ENCODE measurements around the gene HHIP. TPM values are rescaled to one million over a fixed set of nuclear protein-coding genes. Genes with fewer than 3 reads are reported as not detected.

The HHIP gene
- total and polyA plus RNA-seq, 4 donors = 3.3 to 14.0 (median 6.6) TPM

DNA sequence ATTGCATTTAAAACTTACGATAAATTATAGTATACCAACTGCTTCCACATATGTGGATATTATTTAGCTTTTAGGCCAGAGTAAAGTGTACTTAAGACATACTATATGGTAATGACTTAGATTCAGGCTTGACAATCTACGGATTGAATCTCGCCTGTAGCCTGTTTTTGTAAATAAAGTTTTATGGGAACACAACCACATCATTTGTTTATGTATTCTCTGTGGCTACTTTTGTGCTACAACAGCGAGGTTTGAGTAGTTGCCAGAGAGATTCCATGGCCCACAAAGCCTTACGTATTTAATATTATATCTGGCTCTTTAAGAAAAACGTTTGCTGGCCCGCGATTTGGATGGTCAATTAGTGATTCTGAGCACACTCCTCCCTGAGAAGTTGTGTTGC is 37.6 kb downstream of the HHIP start:
- no peak for DNase-seq (ENCODE audit: low spot score)
- H3K27ac ChIP-seq (ENCODE audit: low read depth in 1 of 2, low read length in 2 of 2) = no peak overlapping the region
- 89% methylated on average over 8 of the region's 8 CpGs for WGBS
- TF ChIP-seq, protein P1, sequence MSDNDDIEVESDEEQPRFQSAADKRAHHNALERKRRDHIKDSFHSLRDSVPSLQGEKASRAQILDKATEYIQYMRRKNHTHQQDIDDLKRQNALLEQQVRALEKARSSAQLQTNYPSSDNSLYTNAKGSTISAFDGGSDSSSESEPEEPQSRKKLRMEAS (IDR thresholded peaks at IDR 0.05) = no peak
- TF ChIP-seq RAD21 (IDR thresholded peaks at IDR 0.05) = no peak
- no peak for TF ChIP-seq NR2F2 (IDR thresholded peaks at IDR 0.05)
- TF ChIP-seq, protein P2, sequence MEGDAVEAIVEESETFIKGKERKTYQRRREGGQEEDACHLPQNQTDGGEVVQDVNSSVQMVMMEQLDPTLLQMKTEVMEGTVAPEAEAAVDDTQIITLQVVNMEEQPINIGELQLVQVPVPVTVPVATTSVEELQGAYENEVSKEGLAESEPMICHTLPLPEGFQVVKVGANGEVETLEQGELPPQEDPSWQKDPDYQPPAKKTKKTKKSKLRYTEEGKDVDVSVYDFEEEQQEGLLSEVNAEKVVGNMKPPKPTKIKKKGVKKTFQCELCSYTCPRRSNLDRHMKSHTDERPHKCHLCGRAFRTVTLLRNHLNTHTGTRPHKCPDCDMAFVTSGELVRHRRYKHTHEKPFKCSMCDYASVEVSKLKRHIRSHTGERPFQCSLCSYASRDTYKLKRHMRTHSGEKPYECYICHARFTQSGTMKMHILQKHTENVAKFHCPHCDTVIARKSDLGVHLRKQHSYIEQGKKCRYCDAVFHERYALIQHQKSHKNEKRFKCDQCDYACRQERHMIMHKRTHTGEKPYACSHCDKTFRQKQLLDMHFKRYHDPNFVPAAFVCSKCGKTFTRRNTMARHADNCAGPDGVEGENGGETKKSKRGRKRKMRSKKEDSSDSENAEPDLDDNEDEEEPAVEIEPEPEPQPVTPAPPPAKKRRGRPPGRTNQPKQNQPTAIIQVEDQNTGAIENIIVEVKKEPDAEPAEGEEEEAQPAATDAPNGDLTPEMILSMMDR (IDR thresholded peaks at IDR 0.05; ENCODE audit: low read depth, low read length, missing input control) = no peak
- TF ChIP-seq, protein P3, sequence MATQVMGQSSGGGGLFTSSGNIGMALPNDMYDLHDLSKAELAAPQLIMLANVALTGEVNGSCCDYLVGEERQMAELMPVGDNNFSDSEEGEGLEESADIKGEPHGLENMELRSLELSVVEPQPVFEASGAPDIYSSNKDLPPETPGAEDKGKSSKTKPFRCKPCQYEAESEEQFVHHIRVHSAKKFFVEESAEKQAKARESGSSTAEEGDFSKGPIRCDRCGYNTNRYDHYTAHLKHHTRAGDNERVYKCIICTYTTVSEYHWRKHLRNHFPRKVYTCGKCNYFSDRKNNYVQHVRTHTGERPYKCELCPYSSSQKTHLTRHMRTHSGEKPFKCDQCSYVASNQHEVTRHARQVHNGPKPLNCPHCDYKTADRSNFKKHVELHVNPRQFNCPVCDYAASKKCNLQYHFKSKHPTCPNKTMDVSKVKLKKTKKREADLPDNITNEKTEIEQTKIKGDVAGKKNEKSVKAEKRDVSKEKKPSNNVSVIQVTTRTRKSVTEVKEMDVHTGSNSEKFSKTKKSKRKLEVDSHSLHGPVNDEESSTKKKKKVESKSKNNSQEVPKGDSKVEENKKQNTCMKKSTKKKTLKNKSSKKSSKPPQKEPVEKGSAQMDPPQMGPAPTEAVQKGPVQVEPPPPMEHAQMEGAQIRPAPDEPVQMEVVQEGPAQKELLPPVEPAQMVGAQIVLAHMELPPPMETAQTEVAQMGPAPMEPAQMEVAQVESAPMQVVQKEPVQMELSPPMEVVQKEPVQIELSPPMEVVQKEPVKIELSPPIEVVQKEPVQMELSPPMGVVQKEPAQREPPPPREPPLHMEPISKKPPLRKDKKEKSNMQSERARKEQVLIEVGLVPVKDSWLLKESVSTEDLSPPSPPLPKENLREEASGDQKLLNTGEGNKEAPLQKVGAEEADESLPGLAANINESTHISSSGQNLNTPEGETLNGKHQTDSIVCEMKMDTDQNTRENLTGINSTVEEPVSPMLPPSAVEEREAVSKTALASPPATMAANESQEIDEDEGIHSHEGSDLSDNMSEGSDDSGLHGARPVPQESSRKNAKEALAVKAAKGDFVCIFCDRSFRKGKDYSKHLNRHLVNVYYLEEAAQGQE (IDR thresholded peaks at IDR 0.05) = no peak
- TF ChIP-seq TAF1 (conservative IDR thresholded peaks at IDR 0.05) = no peak
- no peak for TF ChIP-seq HNF4G (IDR thresholded peaks at IDR 0.05)
- TF ChIP-seq FOXA2 (IDR thresholded peaks at IDR 0.05) = no peak
- H3K9ac ChIP-seq (ENCODE audit: low read depth in 1 of 2, low read length in 2 of 2) = no peak overlapping the region
- no peaks in the 10 kb centered on the region for H3K9me3 ChIP-seq (ENCODE audit: control insufficient read depth in 4 of 4, low read length in 3 of 4)
- no peaks in the 10 kb centered on the region for H3K4me1 ChIP-seq (ENCODE audit: control insufficient read depth in 4 of 4, insufficient read depth in 4 of 4, low read length in 3 of 4)
- no peaks in the 10 kb centered on the region for H3K27me3 ChIP-seq (ENCODE audit: control insufficient read depth in 4 of 4, insufficient read depth in 4 of 4, low read length in 3 of 4)
- no peak overlapping the region for H3K4me3 ChIP-seq (ENCODE audit: low read depth in 1 of 3, low read length in 3 of 3)
- no peaks in the 10 kb centered on the region for H3K36me3 ChIP-seq (ENCODE audit: control insufficient read depth in 4 of 4, insufficient read depth in 3 of 4, low read depth in 1 of 4, low read length in 3 of 4)

DNA sequence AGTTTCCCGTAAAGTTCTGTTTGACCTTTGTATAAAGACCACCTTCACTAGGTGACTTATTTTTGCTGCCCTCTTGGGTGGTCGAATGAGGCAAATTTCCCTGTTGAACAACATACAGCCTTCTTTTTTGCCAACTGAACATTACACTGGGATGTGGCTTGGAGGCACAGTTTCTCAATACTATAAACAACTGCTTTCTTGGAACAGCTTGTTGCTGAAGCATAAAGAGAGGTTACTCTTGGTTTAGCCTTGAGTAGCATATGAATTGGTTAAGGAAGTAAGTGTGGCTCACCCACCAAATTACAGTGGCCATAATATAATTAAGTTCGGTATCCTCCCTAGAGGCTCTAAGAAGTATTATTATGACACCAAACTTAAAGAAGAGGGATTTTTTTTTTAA is 40.0 kb downstream of the HHIP start:
- Histone ChIP-seq H3K4me3 (ENCODE audit: low read depth in 1 of 3, low read length in 3 of 3) (no peak overlapping the region), H3K27me3 (ENCODE audit: control insufficient read depth in 4 of 4, insufficient read depth in 4 of 4, low read length in 3 of 4) (no peaks in the 10 kb centered on the region), H3K9me3 (ENCODE audit: control insufficient read depth in 4 of 4, low read length in 3 of 4) (no peaks in the 10 kb centered on the region), H3K9ac (ENCODE audit: low read depth in 1 of 2, low read length in 2 of 2) (no peak overlapping the region), H3K27ac (ENCODE audit: low read depth in 1 of 2, low read length in 2 of 2) (no peak overlapping the region), H3K36me3 (ENCODE audit: control insufficient read depth in 4 of 4, insufficient read depth in 3 of 4, low read depth in 1 of 4, low read length in 3 of 4) (no peaks in the 10 kb centered on the region), H3K4me1 (ENCODE audit: control insufficient read depth in 4 of 4, insufficient read depth in 4 of 4, low read length in 3 of 4) (no peaks in the 10 kb centered on the region)
- TF ChIP-seq GABPA (IDR thresholded peaks at IDR 0.05 in 1 of 2, conservative IDR thresholded peaks at IDR 0.05 in 1 of 2) (no peak), TAF1 (conservative IDR thresholded peaks at IDR 0.05) (no peak), NR2F2 (IDR thresholded peaks at IDR 0.05) (no peak), RXRA (IDR thresholded peaks at IDR 0.05) (no peak), JUND (IDR thresholded peaks at IDR 0.05) (no peak), EGR1 (IDR thresholded peaks at IDR 0.05; ENCODE audit: low read depth in 2 of 2) (no peak), FOXA1 (IDR thresholded peaks at IDR 0.05) (no peak), FOXA2 (IDR thresholded peaks at IDR 0.05) (no peak), SP1 (IDR thresholded peaks at IDR 0.05) (no peak), HNF4G (IDR thresholded peaks at IDR 0.05) (no peak), RAD21 (IDR thresholded peaks at IDR 0.05) (no peak), YY1 (IDR thresholded peaks at IDR 0.05) (no peak)
- TF ChIP-seq, protein P3 (IDR thresholded peaks at IDR 0.05) = no peak
- TF ChIP-seq, protein P1 (IDR thresholded peaks at IDR 0.05) = no peak
- TF ChIP-seq, protein P4, sequence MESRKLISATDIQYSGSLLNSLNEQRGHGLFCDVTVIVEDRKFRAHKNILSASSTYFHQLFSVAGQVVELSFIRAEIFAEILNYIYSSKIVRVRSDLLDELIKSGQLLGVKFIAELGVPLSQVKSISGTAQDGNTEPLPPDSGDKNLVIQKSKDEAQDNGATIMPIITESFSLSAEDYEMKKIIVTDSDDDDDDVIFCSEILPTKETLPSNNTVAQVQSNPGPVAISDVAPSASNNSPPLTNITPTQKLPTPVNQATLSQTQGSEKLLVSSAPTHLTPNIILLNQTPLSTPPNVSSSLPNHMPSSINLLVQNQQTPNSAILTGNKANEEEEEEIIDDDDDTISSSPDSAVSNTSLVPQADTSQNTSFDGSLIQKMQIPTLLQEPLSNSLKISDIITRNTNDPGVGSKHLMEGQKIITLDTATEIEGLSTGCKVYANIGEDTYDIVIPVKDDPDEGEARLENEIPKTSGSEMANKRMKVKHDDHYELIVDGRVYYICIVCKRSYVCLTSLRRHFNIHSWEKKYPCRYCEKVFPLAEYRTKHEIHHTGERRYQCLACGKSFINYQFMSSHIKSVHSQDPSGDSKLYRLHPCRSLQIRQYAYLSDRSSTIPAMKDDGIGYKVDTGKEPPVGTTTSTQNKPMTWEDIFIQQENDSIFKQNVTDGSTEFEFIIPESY (IDR thresholded peaks at IDR 0.05) = no peak
- no peak for DNase-seq (ENCODE audit: low spot score)
- 72% methylated on average over 3 of the region's 3 CpGs for WGBS
